Measurements from ENCODE around the gene ZBTB32. TPM values are rescaled to one million over a fixed set of nuclear protein-coding genes. Genes with fewer than 3 reads are reported as not detected.

Gene ZBTB32
- polyA plus RNA-seq, 1 of the 3 experiments (the other 2 are of a cell fraction) = not detected

- peak overlapping the region; percentile 86 for H2AFZ ChIP-seq (ENCODE audit: low read depth)
- peaks cover 6% of the 10 kb centered on the region for H3F3A ChIP-seq (replicated peaks; ENCODE audit: insufficient read depth)
- H3K36me3 ChIP-seq (replicated peaks in 1 of 2; ENCODE audit: control insufficient read depth in 1 of 2, insufficient read depth in 2 of 2, low read length in 1 of 2) = peaks cover 6 to 13% of the 10 kb centered on the region in 2 experiments
- WGBS (ENCODE audit: low lambda C conversion rate) = 21% methylated on average over 50 of the region's 52 CpGs
- TF ChIP-seq RCOR1 (IDR thresholded peaks at IDR 0.05; ENCODE audit: low read length) = no peak
- TF ChIP-seq, protein P1, sequence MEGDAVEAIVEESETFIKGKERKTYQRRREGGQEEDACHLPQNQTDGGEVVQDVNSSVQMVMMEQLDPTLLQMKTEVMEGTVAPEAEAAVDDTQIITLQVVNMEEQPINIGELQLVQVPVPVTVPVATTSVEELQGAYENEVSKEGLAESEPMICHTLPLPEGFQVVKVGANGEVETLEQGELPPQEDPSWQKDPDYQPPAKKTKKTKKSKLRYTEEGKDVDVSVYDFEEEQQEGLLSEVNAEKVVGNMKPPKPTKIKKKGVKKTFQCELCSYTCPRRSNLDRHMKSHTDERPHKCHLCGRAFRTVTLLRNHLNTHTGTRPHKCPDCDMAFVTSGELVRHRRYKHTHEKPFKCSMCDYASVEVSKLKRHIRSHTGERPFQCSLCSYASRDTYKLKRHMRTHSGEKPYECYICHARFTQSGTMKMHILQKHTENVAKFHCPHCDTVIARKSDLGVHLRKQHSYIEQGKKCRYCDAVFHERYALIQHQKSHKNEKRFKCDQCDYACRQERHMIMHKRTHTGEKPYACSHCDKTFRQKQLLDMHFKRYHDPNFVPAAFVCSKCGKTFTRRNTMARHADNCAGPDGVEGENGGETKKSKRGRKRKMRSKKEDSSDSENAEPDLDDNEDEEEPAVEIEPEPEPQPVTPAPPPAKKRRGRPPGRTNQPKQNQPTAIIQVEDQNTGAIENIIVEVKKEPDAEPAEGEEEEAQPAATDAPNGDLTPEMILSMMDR (IDR thresholded peaks at IDR 0.05) = no peak
- TF ChIP-seq MAX (IDR thresholded peaks at IDR 0.05; ENCODE audit: low read depth) = peak; percentile 90
- peak; percentile 58; the same call in 1 of the 2 replicates for TF ChIP-seq NRF1 (IDR thresholded peaks at IDR 0.05; ENCODE audit: low read depth, low read length)
- no peak for TF ChIP-seq CHD2 (IDR thresholded peaks at IDR 0.05; ENCODE audit: low read length, partially characterized antibody)
- DNase-seq = peak; percentile 81
- peaks cover 18% of the 10 kb centered on the region for H4K20me1 ChIP-seq (ENCODE audit: insufficient read depth)
- H3K27me3 ChIP-seq (ENCODE audit: insufficient read depth) = no peaks in the 10 kb centered on the region
- peak overlapping the region; percentile 80 to 91 for H3K4me3 ChIP-seq (ENCODE audit: low read depth in 2 of 2, low read length in 1 of 2)
- H3K4me1 ChIP-seq (ENCODE audit: control insufficient read depth in 1 of 2, insufficient read depth in 2 of 2, low read depth in 1 of 2, low read length in 1 of 2) = peaks cover 5 to 24% of the 10 kb centered on the region in 2 experiments; a peak in 3 of 4 replicates
- no peaks in the 10 kb centered on the region for H3K9me2 ChIP-seq
- POLR2A ChIA-PET = no interaction called here
- H3K9me3 ChIP-seq = no peaks in the 10 kb centered on the region
- CTCF ChIA-PET = interaction anchor here (0.6 to 1.8 kb wide), 9 partner anchors 10 to 1237 kb away, joined by 3 to 14 read pairs (median 4); no protein-coding TSS in a partner anchor
- H3K9ac ChIP-seq = peak overlapping the region; percentile 65
- H3K79me2 ChIP-seq (ENCODE audit: insufficient read depth) = peaks cover 28% of the 10 kb centered on the region
- H3K4me2 ChIP-seq = peak overlapping the region; percentile 97
- peak overlapping the region; percentile 62 to 95 for H3K27ac ChIP-seq (ENCODE audit: low read depth in 2 of 2, low read length in 1 of 2)
These were observed 11.8 kb downstream of the ZBTB32 start for GRCh38 chr19:35715981-35716800.

GRCh38 chr19:35716801-35717664 lies 12.7 kb downstream of the ZBTB32 start:
- POLR2A ChIA-PET = no interaction called here
- H4K20me1 ChIP-seq (ENCODE audit: insufficient read depth) = peaks cover 22% of the 10 kb centered on the region
- TF ChIP-seq REST (IDR thresholded peaks at IDR 0.05; ENCODE audit: low read depth, low read length) (peak; percentile 43; the same call in 1 of the 2 replicates), MEF2A (IDR thresholded peaks at IDR 0.05; ENCODE audit: borderline replicate concordance, low read depth) (no peak), RAD21 (IDR thresholded peaks at IDR 0.05; ENCODE audit: low read length) (peak; percentile 74), TCF12 (IDR thresholded peaks at IDR 0.05) (no peak), NRF1 (IDR thresholded peaks at IDR 0.05; ENCODE audit: low read depth, low read length) (no peak), EP300 (IDR thresholded peaks at IDR 0.05; ENCODE audit: borderline replicate concordance in 1 of 2, low read depth in 1 of 2, low read length in 1 of 2) (no peak), GABPA (IDR thresholded peaks at IDR 0.05; ENCODE audit: low read depth) (peak; percentile 73)
- TF ChIP-seq, protein P2, sequence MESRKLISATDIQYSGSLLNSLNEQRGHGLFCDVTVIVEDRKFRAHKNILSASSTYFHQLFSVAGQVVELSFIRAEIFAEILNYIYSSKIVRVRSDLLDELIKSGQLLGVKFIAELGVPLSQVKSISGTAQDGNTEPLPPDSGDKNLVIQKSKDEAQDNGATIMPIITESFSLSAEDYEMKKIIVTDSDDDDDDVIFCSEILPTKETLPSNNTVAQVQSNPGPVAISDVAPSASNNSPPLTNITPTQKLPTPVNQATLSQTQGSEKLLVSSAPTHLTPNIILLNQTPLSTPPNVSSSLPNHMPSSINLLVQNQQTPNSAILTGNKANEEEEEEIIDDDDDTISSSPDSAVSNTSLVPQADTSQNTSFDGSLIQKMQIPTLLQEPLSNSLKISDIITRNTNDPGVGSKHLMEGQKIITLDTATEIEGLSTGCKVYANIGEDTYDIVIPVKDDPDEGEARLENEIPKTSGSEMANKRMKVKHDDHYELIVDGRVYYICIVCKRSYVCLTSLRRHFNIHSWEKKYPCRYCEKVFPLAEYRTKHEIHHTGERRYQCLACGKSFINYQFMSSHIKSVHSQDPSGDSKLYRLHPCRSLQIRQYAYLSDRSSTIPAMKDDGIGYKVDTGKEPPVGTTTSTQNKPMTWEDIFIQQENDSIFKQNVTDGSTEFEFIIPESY (IDR thresholded peaks at IDR 0.05; ENCODE audit: borderline replicate concordance, low read depth) = no peak
- TF ChIP-seq, protein P3, sequence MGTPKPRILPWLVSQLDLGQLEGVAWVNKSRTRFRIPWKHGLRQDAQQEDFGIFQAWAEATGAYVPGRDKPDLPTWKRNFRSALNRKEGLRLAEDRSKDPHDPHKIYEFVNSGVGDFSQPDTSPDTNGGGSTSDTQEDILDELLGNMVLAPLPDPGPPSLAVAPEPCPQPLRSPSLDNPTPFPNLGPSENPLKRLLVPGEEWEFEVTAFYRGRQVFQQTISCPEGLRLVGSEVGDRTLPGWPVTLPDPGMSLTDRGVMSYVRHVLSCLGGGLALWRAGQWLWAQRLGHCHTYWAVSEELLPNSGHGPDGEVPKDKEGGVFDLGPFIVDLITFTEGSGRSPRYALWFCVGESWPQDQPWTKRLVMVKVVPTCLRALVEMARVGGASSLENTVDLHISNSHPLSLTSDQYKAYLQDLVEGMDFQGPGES (IDR thresholded peaks at IDR 0.05; ENCODE audit: low read depth, low read length) = no peak

More at GRCh38 chr19:35716801-35717664, 12.7 kb downstream of the ZBTB32 start:
- WGBS (ENCODE audit: low lambda C conversion rate) = under 1% methylated on average over 36 of the region's 77 CpGs
- H2AFZ ChIP-seq (ENCODE audit: low read depth) = peak overlapping the region; percentile 86
- peak overlapping the region; percentile 80 to 91 for H3K4me3 ChIP-seq (ENCODE audit: low read depth in 2 of 2, low read length in 1 of 2)
- peaks cover 5 to 24% of the 10 kb centered on the region in 2 experiments; a peak in 3 of 4 replicates for H3K4me1 ChIP-seq (ENCODE audit: control insufficient read depth in 1 of 2, insufficient read depth in 2 of 2, low read depth in 1 of 2, low read length in 1 of 2)
- CTCF ChIA-PET = interaction anchor here (1.1 to 1.8 kb wide), 3 partner anchors 12 to 24 kb away, joined by 3 to 14 read pairs (median 11); no protein-coding TSS in a partner anchor
- peak; percentile 98 for DNase-seq
- H3K9me2 ChIP-seq = no peaks in the 10 kb centered on the region
- peak overlapping the region; percentile 62 to 95 for H3K27ac ChIP-seq (ENCODE audit: low read depth in 2 of 2, low read length in 1 of 2)
- no peaks in the 10 kb centered on the region for H3K27me3 ChIP-seq (ENCODE audit: insufficient read depth)
- H3F3A ChIP-seq (replicated peaks; ENCODE audit: insufficient read depth) = peaks cover 6% of the 10 kb centered on the region
- no peaks in the 10 kb centered on the region for H3K9me3 ChIP-seq
- peak overlapping the region; percentile 97 for H3K4me2 ChIP-seq
- peak overlapping the region; percentile 65 for H3K9ac ChIP-seq
- H3K79me2 ChIP-seq (ENCODE audit: insufficient read depth) = peaks cover 28% of the 10 kb centered on the region
- peaks cover 6 to 18% of the 10 kb centered on the region in 2 experiments for H3K36me3 ChIP-seq (replicated peaks in 1 of 2; ENCODE audit: control insufficient read depth in 1 of 2, insufficient read depth in 2 of 2, low read length in 1 of 2)
